IMR-90 (cell line): ENCODE data around the gene DZIP3.

Experiments used
- CEBPB ChIP-seq: IDR thresholded peaks from 2 replicates; pipeline ENCODE4 v1.6.1; 2012; ENCODE audit warnings: low read depth, low read length, improper control_type of control experiment
- CHD1 ChIP-seq: IDR thresholded peaks from 2 replicates; pipeline ENCODE4 v1.6.1; 2012; ENCODE audit warnings: low read depth, low read length, improper control_type of control experiment
- CTCF ChIP-seq: conservative IDR thresholded peaks from 2 replicates; pipeline ENCODE4 v1.5.1; 2012; ENCODE audit warnings: mild to moderate bottlenecking, low read depth, low read length, improper control_type of control experiment
- FOS ChIP-seq: fragments of 150-350 bp; IDR thresholded peaks from 2 replicates; pipeline ENCODE4 v1.6.1; 2016; ENCODE audit warnings: low read depth, low read length
- MAFK ChIP-seq: IDR thresholded peaks from 2 replicates; pipeline ENCODE4 v1.6.1; 2012; ENCODE audit warnings: low read depth, low read length, improper control_type of control experiment
- MAZ ChIP-seq: IDR thresholded peaks from 2 replicates; pipeline ENCODE4 v1.6.1; 2012; ENCODE audit warnings: low read depth, mild to moderate bottlenecking, low read length, improper control_type of control experiment, moderate library complexity, borderline replicate concordance
- MXI1 ChIP-seq: IDR thresholded peaks from 2 replicates; pipeline ENCODE4 v1.6.1; 2012; ENCODE audit warnings: low read depth, mild to moderate bottlenecking, low read length, moderate library complexity, borderline replicate concordance
- NFE2L2 ChIP-seq: fragments of 150-350 bp; IDR thresholded peaks from 2 replicates; pipeline ENCODE4 v1.6.1; 2016; ENCODE audit warnings: low read depth, mild to moderate bottlenecking, low read length
- POLR2A ChIP-seq: IDR thresholded peaks from 2 replicates; pipeline ENCODE4 v1.6.1; 2012; ENCODE audit warnings: mild to moderate bottlenecking, low read depth, low read length
- RAD21 ChIP-seq: IDR thresholded peaks from 2 replicates; pipeline ENCODE4 v1.6.1; 2012; ENCODE audit warnings: low read length, improper control_type of control experiment
- RCOR1 ChIP-seq: IDR thresholded peaks from 2 replicates; pipeline ENCODE4 v1.6.1; 2012; ENCODE audit warnings: mild to moderate bottlenecking, low read length, improper control_type of control experiment; ENCODE audit not compliant: insufficient replicate concordance
- RFX5 ChIP-seq: IDR thresholded peaks from 2 replicates; pipeline ENCODE4 v1.8.0; 2012; ENCODE audit warnings: low read depth, mild to moderate bottlenecking, low read length, moderate library complexity

- TF ChIP-seq CTCF (no peak), POLR2A (no peak), NFE2L2 (no peak), CEBPB (no peak), MAZ (no peak), MXI1 (no peak), MAFK (no peak), CHD1 (no peak), RAD21 (no peak), RCOR1 (no peak), RFX5 (no peak), FOS (no peak)
Measured at GRCh38 chr3:108562565-108562964, 27.0 kb upstream of the DZIP3 start.
